Urothelium cell line (cell line): ENCODE data around the gene CREBBP.

Experiments
- DNase-seq: peaks from one replicate; pipeline ENCODE4 v3.0.0; 2011; ENCODE audit warnings: low spot score, mixed read lengths
- FAIRE-seq: peaks from 2 replicates; lab custom pipeline; 2011; peaks lifted over from hg19 to GRCh38; lab: Jason Lieb, UNC

Gene CREBBP

GRCh38 chr16:3879887-3880564 is 487 bp downstream of the CREBBP start:
- FAIRE-seq (no peak), DNase-seq (peak; percentile 87)

DNA sequence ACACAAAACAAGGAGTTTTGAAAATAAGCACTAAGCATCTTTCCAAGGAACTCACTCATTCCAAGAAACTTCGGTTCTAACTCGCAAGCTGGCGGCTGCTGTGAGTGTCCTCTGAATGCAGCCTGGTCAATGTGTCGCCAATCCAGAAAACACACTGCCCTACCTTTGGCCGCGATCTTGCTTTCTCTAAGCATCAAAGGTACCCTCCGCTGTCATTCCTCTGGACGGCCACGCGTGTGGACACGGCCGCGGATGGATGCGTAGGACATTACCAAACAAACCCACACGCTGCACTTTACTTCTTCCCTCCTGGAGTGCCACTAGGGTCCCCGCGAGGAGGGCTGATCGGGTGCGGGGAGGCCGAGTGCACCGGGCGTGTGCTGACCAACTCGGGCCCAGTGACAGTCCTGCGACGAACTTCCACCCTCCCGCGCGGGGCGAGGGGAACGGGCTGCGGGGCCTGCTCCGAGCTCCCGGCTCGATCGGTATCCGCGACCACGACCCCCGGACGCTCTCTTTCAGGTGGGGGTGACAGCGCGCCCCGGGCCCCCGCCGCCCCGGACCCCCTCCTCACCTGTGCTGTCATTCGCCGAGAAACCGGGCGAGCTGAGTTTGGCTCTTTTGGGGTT is 1.1 kb downstream of the CREBBP start:
- peak; percentile 80 for FAIRE-seq
- DNase-seq = peak; percentile 21

- FAIRE-seq (no peak), DNase-seq (no peak)
Measured at GRCh38 chr16:3878610-3879009, 1.9 kb downstream of the CREBBP start.

DNA sequence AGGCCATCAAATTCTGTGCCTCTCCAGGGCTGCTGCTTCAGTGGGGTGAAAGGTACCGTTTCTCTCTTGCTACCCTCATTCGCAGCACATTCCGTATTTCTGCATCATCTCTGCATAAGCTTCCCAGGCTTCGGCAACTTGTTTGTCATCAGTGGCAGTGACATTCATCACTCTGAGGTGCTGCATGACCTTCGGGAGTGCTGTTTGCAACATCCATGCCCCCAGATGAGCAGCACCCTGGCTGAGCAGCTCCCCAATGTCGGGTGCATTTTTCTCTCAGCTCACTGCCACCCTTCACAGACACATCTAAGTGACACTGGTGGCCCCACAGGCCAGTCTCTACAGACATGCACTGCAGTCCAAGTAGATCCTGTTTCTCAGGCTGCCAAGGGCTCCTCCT is 3.8 kb downstream of the CREBBP start:
- no peak for FAIRE-seq
- DNase-seq = no peak

DNA sequence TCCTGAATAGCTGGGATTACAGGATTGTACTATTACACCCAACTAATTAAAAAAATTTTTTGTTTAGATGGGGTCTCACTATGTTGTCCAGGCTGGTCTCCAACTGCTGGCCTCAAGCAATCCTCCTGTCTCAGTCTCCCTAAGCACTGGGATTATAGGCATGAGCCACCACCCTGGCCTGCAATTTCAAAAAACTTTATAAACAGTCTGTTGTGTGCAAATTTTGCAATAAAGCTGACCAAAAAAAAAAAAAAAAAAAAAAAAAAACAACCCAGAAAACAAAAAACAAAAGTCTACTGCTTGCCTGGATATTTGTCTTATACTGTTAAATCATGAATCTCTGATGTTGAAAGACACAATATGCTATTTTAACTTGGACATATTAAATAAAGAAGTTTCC is 4.4 kb downstream of the CREBBP start:
- no peak for FAIRE-seq
- no peak for DNase-seq

DNA sequence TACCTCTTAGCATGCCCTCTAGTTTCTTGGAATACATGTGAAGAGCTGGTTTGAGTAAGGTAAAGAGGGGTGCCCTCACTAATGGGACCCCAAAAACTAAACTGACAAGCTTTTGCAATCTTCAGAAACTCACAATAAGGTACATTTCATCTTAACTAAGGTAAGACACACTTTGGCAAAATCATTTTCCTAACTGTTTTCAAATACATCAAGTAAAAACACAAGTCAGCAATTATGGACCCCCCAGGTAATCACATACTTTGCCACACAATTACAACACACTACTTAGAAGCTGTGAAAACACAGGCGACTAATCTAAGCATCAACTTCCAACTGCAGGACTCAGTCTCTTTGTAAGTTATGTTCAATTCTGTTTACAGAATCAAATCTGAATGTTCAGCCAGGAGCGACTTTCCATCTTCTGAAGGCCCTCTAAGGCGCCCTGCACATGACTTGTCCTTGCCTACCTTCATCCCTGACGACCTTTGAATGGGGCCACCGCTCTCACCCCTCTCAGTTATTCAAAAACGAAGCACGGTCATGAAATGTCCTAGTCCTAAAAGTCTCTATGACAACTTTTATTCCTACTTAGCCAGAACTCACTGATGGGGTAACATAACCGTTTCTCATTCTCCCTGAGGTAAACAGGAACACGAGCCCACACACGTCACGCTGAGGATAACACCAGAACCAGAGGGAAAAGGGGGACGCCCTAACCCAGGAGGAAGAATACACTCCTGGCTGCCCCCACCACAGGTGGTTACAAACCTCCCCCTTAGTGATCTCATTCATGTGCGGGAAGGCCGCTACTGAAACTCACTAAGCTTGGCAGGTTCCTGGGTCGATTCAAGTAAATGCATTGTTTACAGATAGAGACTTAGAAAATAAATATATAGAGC is 5.5 kb downstream of the CREBBP start:
- FAIRE-seq (no peak), DNase-seq (no peak)

DNA sequence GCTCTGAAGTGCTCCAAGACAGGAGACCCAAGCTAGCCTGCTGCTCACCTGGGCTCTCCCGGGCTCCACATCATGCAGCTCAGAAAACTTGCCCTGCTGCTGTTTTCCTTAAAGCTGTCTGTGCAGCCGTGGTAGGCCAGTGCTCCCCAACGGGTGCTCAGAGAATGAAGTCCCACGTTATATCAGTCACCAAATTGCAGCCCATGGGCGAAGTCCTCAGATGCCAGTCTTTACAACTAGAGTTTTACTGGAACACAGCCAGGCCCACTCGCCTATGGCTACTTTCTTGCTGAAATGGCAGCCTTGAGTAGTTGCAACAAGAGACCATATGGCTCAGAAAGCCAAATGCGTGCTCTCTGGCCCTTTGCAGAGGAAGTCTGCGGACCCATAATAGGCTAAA is 6.3 kb downstream of the CREBBP start:
- no peak for FAIRE-seq
- no peak for DNase-seq

GRCh38 chr16:3873482-3874173 is 6.9 kb downstream of the CREBBP start:
- FAIRE-seq = no peak

DNA sequence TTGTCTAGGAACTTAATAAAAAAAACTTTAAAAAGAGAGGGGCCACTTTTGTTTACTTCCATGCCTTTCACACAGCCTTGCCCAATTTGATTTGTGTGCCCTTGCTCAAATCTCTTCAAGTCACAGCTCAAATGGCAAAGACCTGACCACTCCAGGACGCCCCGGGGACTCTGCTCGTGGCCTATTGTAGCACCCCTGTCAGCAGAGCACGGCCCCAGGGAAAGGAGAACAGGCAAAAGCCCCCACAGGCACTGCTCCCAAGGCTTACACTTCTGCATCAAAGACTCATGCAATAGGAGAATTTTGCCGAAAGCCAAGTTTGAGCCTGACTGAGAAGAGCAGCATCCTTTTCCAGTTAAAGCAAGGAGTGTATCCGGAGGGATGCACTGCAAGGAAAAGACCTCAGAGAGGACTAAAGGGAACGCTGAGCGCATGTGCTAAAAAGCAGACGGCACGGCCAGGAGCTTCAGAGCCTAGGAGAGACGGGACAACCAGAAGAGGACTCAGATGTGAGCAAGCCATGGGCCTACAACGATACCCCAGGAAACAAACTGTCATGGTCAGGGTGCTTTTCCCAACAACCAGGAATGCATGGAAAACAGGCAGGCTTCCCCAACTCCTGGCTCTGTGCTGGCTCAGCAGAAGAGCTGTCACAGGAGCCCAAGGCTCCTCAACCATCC is 8.2 kb downstream of the CREBBP start:
- FAIRE-seq = no peak
- no peak for DNase-seq

More at GRCh38 chr16:3873482-3874173, 6.9 kb downstream of the CREBBP start:
- no peak for DNase-seq

DNA sequence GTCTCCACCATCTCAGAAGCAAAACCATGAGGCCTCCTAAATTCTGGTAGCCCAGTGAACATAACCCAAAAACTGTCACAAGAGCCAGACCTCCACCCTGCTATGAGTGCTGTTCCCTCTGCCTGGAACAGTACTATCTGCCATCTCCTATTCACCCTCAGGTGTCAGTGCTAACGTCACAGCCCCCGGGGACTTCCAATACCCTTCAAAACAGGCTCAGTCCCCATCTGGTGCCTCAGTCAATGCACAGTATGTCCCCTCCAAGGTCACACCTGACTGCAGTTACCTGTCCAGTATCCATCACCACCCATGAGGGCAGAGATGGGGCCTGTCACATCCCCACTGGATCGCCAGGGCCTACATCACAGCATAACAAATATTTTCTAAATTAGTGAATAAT is 11.5 kb downstream of the CREBBP start:
- FAIRE-seq (no peak), DNase-seq (no peak)

GRCh38 chr16:3868556-3868955 is 12.0 kb downstream of the CREBBP start:
- peak; percentile 9 for FAIRE-seq
- no peak for DNase-seq

DNA sequence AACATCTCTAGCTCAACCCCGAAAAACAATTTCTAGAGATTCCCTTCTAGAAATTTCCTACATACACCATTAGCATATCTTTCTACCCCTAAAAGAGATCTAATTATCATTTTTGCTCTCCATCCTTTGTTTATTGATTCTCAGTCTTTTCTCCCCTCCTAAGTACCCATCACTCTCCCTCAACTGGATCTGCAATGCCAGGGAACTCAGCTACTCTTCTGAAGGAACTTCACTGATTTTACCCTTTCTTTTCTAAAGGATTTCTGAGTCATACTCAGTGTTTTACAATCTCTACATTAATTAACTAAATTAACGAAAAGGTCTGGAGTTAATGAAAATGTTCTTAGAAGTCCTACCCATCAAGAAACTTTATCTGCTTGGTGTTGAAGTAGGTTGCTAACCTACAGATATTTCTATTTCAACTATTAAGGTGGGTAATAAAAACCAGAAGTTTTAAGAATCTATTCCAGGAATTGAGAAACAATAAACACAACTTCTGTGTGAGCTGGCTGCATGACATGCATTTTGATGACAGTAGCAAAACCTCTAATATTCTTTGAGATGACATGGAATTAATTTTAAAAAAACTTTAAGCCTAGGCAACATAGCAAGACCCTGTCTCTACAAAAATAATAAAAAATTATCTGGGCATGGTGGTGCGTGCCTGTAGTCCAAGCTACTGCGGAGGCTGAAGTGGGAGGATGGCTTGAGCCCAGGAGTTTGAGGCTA is 13.6 kb downstream of the CREBBP start:
- no peak for FAIRE-seq

DNA sequence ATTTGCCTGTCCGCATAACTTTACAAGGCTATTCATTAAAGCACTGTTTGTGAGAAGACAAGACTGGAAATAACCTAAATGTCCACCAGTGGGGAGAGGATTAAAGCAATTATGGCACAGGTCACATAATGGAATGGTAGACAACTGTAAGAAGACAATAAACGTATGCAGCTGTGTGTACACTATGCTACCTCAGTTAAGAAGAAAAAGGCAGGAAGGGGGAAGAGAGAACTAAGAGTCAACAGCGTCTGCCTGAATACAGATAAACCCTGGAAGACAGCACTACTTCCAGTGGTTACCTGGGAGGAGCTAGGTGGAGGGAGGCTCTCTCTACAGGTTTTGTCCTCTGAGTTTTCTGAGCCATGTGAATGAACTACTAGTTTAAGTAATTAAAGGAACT is 15.3 kb downstream of the CREBBP start:
- no peak for DNase-seq
- FAIRE-seq = no peak

More for the DNA sequence above, 13.6 kb downstream of the CREBBP start:
- DNase-seq = no peak

GRCh38 chr16:3864562-3864961 is 16.0 kb downstream of the CREBBP start:
- FAIRE-seq (no peak), DNase-seq (no peak)

GRCh38 chr16:3863587-3863986 is 16.9 kb downstream of the CREBBP start:
- DNase-seq (no peak), FAIRE-seq (no peak)

DNA sequence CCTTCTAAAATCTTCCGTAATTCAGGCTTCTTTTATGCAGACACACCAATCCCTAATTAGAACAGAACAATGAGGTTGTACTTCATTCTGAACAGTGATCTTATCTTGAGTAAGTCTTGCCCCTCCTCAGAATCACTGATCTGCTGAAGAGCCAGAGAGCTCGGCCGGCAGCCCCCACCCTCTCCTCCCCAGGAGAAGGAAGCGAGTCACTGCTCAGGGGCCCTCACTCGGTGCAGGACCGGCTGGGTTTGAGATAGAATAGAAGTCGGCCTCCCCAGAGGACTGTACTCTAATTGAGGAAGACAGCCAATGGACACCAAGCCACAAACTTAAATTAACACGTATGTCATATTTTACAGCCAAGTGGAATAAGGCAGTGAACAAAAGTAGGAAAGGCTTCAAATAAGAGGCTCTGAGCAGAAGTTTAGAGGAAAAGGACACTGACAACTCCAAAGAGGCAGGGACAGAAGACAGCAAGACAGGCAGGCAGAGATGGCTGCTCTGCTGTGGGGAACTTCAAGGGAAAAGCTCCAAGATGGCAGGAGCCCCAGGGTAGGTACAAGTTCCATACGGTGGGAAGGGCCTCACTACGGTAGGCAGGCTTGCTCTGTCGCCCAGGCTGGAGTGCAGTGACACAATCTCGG is 18.6 kb downstream of the CREBBP start:
- peak; percentile 24 for DNase-seq
- no peak for FAIRE-seq

DNA sequence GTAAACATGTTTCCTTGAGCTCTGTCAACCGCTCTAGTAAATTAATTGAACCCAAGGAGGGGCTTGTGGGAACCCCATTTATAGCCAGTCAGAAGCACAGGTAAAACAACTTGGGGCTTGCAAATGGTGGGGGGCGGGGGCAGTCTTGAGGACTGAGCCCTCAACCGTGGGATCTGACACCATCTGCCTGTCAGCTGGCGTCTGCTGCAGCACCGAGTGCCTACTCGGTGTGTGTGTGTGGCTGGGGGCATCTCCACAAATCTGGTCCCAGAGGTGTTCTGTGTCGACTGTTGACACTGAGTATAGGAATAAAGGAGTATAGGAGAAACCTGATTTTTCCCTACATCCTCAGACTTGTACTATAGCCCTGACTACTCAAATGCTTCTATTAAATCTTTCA is 20.6 kb downstream of the CREBBP start:
- no peak for FAIRE-seq

DNA sequence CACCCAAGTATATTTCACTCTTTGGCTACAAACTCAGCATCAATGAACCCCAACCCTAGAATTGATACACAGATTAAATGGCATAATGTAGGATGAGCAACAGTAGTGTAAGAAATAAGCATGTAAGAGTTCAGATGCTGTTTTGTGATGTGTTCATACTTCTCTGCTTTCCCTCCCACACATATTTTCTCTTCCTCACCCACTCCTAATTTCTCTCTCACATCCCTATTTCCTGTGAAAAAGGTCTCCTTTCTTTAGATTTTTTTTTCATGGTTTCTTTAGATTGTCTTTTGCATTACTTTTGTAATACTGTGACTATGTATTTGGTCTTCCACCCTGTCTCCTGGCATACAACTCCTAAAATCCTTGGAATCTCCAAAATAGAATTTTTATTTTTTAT is 21.7 kb downstream of the CREBBP start:
- DNase-seq = no peak
- FAIRE-seq = no peak

More for the DNA sequence above, 20.6 kb downstream of the CREBBP start:
- DNase-seq = no peak
